GM12878 (cell line): Measurements from ENCODE around the gene GSTP1. TPM values are rescaled to one million over a fixed set of nuclear protein-coding genes. Genes with fewer than 3 reads are reported as not detected.

Source experiments
- ATAC-seq: fragments of 200-7000 bp; cut with Tn5 transposase; 3 replicates; pipeline ENCODE4 v1.9.1; 2020; ENCODE audit warnings: mild to moderate bottlenecking, moderate library complexity
- BruUV-seq: library from RNA; stranded (reverse); fragments of 400-500 nt; replicated peaks from 2 replicates; lab custom pipeline; 2021; lab: Mats Ljungman, UMichigan
- CTCF ChIA-PET: fragments of 300-600 bp; sonication (Branson Sonifier 250); formaldehyde crosslinking; extraction: SDS; loops from one replicate; lab custom pipeline; 2021; ENCODE audit warnings: inconsistent platforms; lab: Yijun Ruan, JAX
- POLR2A ChIA-PET: fragments of 350-600 bp; formaldehyde crosslinking; extraction: SDS; loops from one replicate; lab custom pipeline; 2021; ENCODE audit warnings: inconsistent platforms; lab: Charles Lee
- RAD21 ChIA-PET: fragments of 300-600 bp; sonication (Branson Sonifier 250); formaldehyde crosslinking; loops from one replicate; lab custom pipeline; 2023; ENCODE audit warnings: antibody characterized with exemption; ENCODE audit not compliant: unreplicated experiment; lab: Charles Lee
- SMC1A ChIA-PET: fragments of 300-600 bp; sonication (Branson Sonifier 250); formaldehyde crosslinking; loops from one replicate; lab custom pipeline; 2023; ENCODE audit not compliant: unreplicated experiment, uncharacterized antibody; lab: Charles Lee
- DNase-seq: peaks from one replicate; pipeline ENCODE4 v3.0.0-alpha.2; 2011; ENCODE audit warnings: low read depth, low spot score
- FAIRE-seq: peaks from 3 replicates; lab custom pipeline; 2011; peaks lifted over from hg19 to GRCh38; lab: Jason Lieb, UNC
- H2AFZ ChIP-seq: 2 replicates; pipeline ENCODE4 v1.6.0; 2011; ENCODE audit warnings: low read depth, low read length, control low read depth; ENCODE audit not compliant: control insufficient read depth
- H3K27ac ChIP-seq: 2 replicates; pipeline ENCODE4 v1.5.1; 2011; ENCODE audit warnings: control low read depth; ENCODE audit not compliant: control insufficient read depth, insufficient read depth
- H3K27me3 ChIP-seq, 2 experiments: replicated peaks in 1 of 2; 2 replicates each; pipeline versions ENCODE4 v1.6.0 to v1.6.1; 2011; ENCODE audit warnings: low read length in 1 of 2; ENCODE audit not compliant: control insufficient read depth in 2 of 2, insufficient read depth in 2 of 2
- H3K36me3 ChIP-seq, 2 experiments: 2 replicates each; pipeline ENCODE4 v1.5.1; 2011; ENCODE audit warnings: low read length in 1 of 2; ENCODE audit not compliant: control insufficient read depth in 2 of 2, insufficient read depth in 2 of 2
- H3K4me1 ChIP-seq: 2 replicates; pipeline ENCODE4 v1.6.1; 2011; ENCODE audit warnings: mild to moderate bottlenecking, low read length, moderate library complexity, mixed read lengths; ENCODE audit not compliant: control insufficient read depth, insufficient read depth
- H3K4me2 ChIP-seq: 2 replicates; pipeline ENCODE4 v1.6.0; 2011; ENCODE audit warnings: control low read depth; ENCODE audit not compliant: control insufficient read depth, insufficient read depth
- H3K4me3 ChIP-seq: fragments of 200-600 bp; sonication (generic); 2 replicates; pipeline ENCODE4 v1.5.1; 2016
- H3K79me2 ChIP-seq: 2 replicates; pipeline ENCODE4 v1.6.0; 2011; ENCODE audit warnings: low read length; ENCODE audit not compliant: control insufficient read depth, insufficient read depth
- H3K9ac ChIP-seq: 2 replicates; pipeline ENCODE4 v1.8.0; 2011; ENCODE audit warnings: low read length, control low read depth, mixed read lengths; ENCODE audit not compliant: control insufficient read depth, insufficient read depth
- H3K9me3 ChIP-seq: replicated peaks from 3 replicates; pipeline ENCODE4 v1.5.1; 2011; ENCODE audit warnings: mild to moderate bottlenecking, low read length; ENCODE audit not compliant: control insufficient read depth, insufficient read depth
- H4K20me1 ChIP-seq: 2 replicates; pipeline ENCODE4 v1.6.0; 2011; ENCODE audit not compliant: control insufficient read depth, insufficient read depth
- ATF7 ChIP-seq: fragments of 450-650 bp; IDR thresholded peaks from 2 replicates; pipeline ENCODE4 v1.6.1; 2016; ENCODE audit warnings: low read depth, mild to moderate bottlenecking
- BHLHE40 ChIP-seq, 2 experiments: fragments of 450-650 bp in 1 of 2; IDR thresholded peaks; 2 replicates each; pipeline ENCODE4 v1.6.1; 2011 to 2017; ENCODE audit warnings: low read depth in 2 of 2, borderline replicate concordance in 1 of 2, improper control_type of control experiment in 1 of 2, low read length in 1 of 2, mild to moderate bottlenecking in 1 of 2
- CREM ChIP-seq: IDR thresholded peaks from 2 replicates; pipeline ENCODE4 v1.6.1; 2014; ENCODE audit warnings: antibody characterized with exemption, low read depth
- E2F4 ChIP-seq: IDR thresholded peaks from 2 replicates; pipeline ENCODE4 v1.6.1; 2012; ENCODE audit warnings: low read depth, low read length, improper control_type of control experiment
- EP300 ChIP-seq, 2 experiments: fragments of 150-350 bp in 1 of 2; IDR thresholded peaks; 2 replicates each; pipeline ENCODE4 v1.6.1; 2011 to 2012; ENCODE audit warnings: low read depth in 2 of 2, low read length in 2 of 2, borderline replicate concordance in 1 of 2, improper control_type of control experiment in 1 of 2, inconsistent platforms in 1 of 2; ENCODE audit not compliant: control insufficient read depth in 1 of 2
- ESRRA ChIP-seq: IDR thresholded peaks from 2 replicates; pipeline ENCODE4 v1.6.1; 2012; ENCODE audit warnings: mild to moderate bottlenecking, low read length, improper control_type of control experiment
- GABPA ChIP-seq: IDR thresholded peaks from 2 replicates; pipeline ENCODE4 v1.6.1; 2014; ENCODE audit warnings: antibody characterized with exemption, low read depth, mild to moderate bottlenecking, inconsistent platforms
- KLF5 ChIP-seq: fragments of 450-650 bp; IDR thresholded peaks from 2 replicates; pipeline ENCODE4 v1.6.1; 2014; ENCODE audit warnings: mild to moderate bottlenecking; ENCODE audit not compliant: partially characterized antibody
- RAD21 ChIP-seq: IDR thresholded peaks from 2 replicates; pipeline ENCODE4 v1.6.1; 2011; ENCODE audit warnings: mild to moderate bottlenecking, low read depth, low read length, moderate library complexity; ENCODE audit not compliant: insufficient read depth
- STAT3 ChIP-seq: IDR thresholded peaks from 2 replicates; pipeline ENCODE4 v1.6.1; 2011; ENCODE audit warnings: low read depth, low read length, improper control_type of control experiment
- TAF1 ChIP-seq: IDR thresholded peaks from 2 replicates; pipeline ENCODE4 v1.6.1; 2011; ENCODE audit warnings: mild to moderate bottlenecking, low read depth, low read length, borderline replicate concordance
- WRNIP1 ChIP-seq: IDR thresholded peaks from 2 replicates; pipeline ENCODE4 v1.6.1; 2011; ENCODE audit warnings: low read depth, low read length, improper control_type of control experiment, borderline replicate concordance
- ZBTB40 ChIP-seq: fragments of 450-650 bp; IDR thresholded peaks from 2 replicates; pipeline ENCODE4 v1.6.1; 2016; ENCODE audit warnings: mild to moderate bottlenecking, moderate library complexity, borderline replicate concordance
- ZNF274 ChIP-seq: IDR thresholded peaks from one replicate; pipeline ENCODE4 v1.8.0; 2011; ENCODE audit not compliant: insufficient read length, insufficient read depth
- ZZZ3 ChIP-seq: IDR thresholded peaks from 2 replicates; pipeline ENCODE4 v1.6.1; 2011; ENCODE audit warnings: low read depth; ENCODE audit not compliant: control insufficient read depth, insufficient read length
- WGBS: methylation state at CpG from one replicate; pipeline ENCODE4 v1.1.6; 2016; ENCODE audit warnings: low lambda C conversion rate; ENCODE audit not compliant: insufficient replicate concordance, insufficient coverage; ENCODE audit errors: missing lambda C conversion rate; 5-methylcytosine and 5-hydroxymethylcytosine counted together
- in situ Hi-C: fragments of 300-500 bp; cut with MboI; formaldehyde crosslinking; loops from 9 replicates; pipeline ENCODE4 v1.14.3; 2018; ENCODE audit warnings: mixed read lengths
- intact Hi-C: fragments of 100-400 bp; cut with micrococcal nuclease; formaldehyde crosslinking; loops from one replicate; pipeline ENCODE4 v1.14.2; 2022; ENCODE audit not compliant: unreplicated experiment
- polyA plus RNA-seq, 11 experiments: library from polyadenylated mRNA; depleted of rRNA in 4 of 11; unstranded in 6 of 11; stranded (reverse) in 5 of 11; fragments of >200 nt; fragmentation: Nextera tagmentation in 4 of 11; fragmentation: Illumina TruSeq in 1 of 11; extraction: Ambion mirVana in 4 of 11; extraction: Trizol in 1 of 11; gene quantifications; 1 replicate in 1 of 11; 2 replicates in 10 of 11; pipeline versions ENCODE4 v1.2.1 to v1.2.3, GENCODE V29; 2011 to 2016; ENCODE audit warnings: inconsistent platforms in 2 of 11, missing spikeins in 2 of 11, low read depth in 1 of 11
- total RNA-seq, 4 experiments: library from RNA; depleted of rRNA in 3 of 4; stranded (reverse); fragments of >200 nt in 3 of 4; fragmentation: Illumina TruSeq in 1 of 4; extraction: Trizol in 1 of 4; gene quantifications; 2 replicates each; pipeline versions ENCODE4 v1.2.1 to v1.2.3, GENCODE V29; 2013 to 2021
- TF ChIP-seq, protein P1 (sequence below): fragments of 450-650 bp; IDR thresholded peaks from 2 replicates; pipeline ENCODE4 v1.6.1; 2017; ENCODE audit warnings: low read depth, mild to moderate bottlenecking, moderate library complexity

Gene GSTP1
- total and polyA plus RNA-seq, 10 of the 15 experiments (the other 5 are each of a cell fraction or from before 2014, with no cell fraction given), result 469 to 1,788 (median 955) TPM

GRCh38 chr11:67630228-67630942 is 46.8 kb downstream of the GSTP1 start:
- H3K4me3 ChIP-seq, result peak overlapping the region; percentile 71
- no peaks in the 10 kb centered on the region for H3K36me3 ChIP-seq
- no peaks in the 10 kb centered on the region for H3K27me3 ChIP-seq
- SMC1A ChIA-PET, result interaction anchor here (0.8 to 6.4 kb wide), 8 partner anchors 18 to 71 kb away, joined by 3 to 52 read pairs (median 4); partner anchors contain the start of gene GSTP1
- no peaks in the 10 kb centered on the region for H4K20me1 ChIP-seq
- H3K4me1 ChIP-seq, result peaks cover 15% of the 10 kb centered on the region
- CTCF ChIA-PET, result interaction anchor here (0.6 to 6.4 kb wide), 18 partner anchors 11 to 274 kb away, joined by 3 to 71 read pairs (median 8); partner anchors contain the start of genes ACY3, CDK2AP2 and GSTP1
- peak overlapping the region; percentile 88 for H2AFZ ChIP-seq
- no peaks in the 10 kb centered on the region for H3K79me2 ChIP-seq
- H3K4me2 ChIP-seq, result peak overlapping the region; percentile 84
- POLR2A ChIA-PET, result interaction anchor here (0.6 to 2.6 kb wide), 7 partner anchors 14 to 48 kb away, joined by 3 to 16 read pairs (median 4); partner anchors contain the start of gene ACY3
- RAD21 ChIA-PET, result interaction anchor here (0.5 to 5.1 kb wide), 18 partner anchors 14 to 395 kb away, joined by 3 to 38 read pairs (median 6); partner anchors contain the start of genes ACY3, GSTP1 and PTPRCAP
- WGBS, result under 1% methylated on average over 40 of the region's 70 CpGs
- H3K9ac ChIP-seq, result peak overlapping the region; percentile 49
- BruUV-seq, result no TSS peak
- in situ Hi-C loops (no loop called here), intact Hi-C loops (no loop called here)
- H3K9me3 ChIP-seq, result no peaks in the 10 kb centered on the region
- DNase-seq (peak; percentile 75), ATAC-seq (peak; percentile 86), FAIRE-seq (peak; percentile 44)
- H3K27ac ChIP-seq, result peak overlapping the region; percentile 46
- TF ChIP-seq CREM, result no peak; the same call in 1 of the 2 replicates
- no peak for TF ChIP-seq WRNIP1
- TF ChIP-seq GABPA, result no peak
- peak; percentile 56 for TF ChIP-seq RAD21
- no peak for TF ChIP-seq EP300 (IDR thresholded peaks at IDR 0.05; ENCODE audit: borderline replicate concordance in 1 of 2, control insufficient read depth in 1 of 2, low read depth in 2 of 2, low read length in 2 of 2)
- TF ChIP-seq STAT3, result no peak
- peak; percentile 20 for TF ChIP-seq KLF5
- no peak for TF ChIP-seq E2F4
- TF ChIP-seq ESRRA, result no peak
- TF ChIP-seq ATF7, result no peak
- no peak for TF ChIP-seq ZBTB40
- TF ChIP-seq, protein P1, sequence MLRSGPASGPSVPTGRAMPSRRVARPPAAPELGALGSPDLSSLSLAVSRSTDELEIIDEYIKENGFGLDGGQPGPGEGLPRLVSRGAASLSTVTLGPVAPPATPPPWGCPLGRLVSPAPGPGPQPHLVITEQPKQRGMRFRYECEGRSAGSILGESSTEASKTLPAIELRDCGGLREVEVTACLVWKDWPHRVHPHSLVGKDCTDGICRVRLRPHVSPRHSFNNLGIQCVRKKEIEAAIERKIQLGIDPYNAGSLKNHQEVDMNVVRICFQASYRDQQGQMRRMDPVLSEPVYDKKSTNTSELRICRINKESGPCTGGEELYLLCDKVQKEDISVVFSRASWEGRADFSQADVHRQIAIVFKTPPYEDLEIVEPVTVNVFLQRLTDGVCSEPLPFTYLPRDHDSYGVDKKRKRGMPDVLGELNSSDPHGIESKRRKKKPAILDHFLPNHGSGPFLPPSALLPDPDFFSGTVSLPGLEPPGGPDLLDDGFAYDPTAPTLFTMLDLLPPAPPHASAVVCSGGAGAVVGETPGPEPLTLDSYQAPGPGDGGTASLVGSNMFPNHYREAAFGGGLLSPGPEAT, result no peak
- TF ChIP-seq BHLHE40 (IDR thresholded peaks at IDR 0.05; ENCODE audit: borderline replicate concordance in 1 of 2, low read depth in 2 of 2, low read length in 1 of 2), result peak in 1 of 2 experiments; percentile 35; a peak in 1 of 4 replicates
- no peak for TF ChIP-seq ZNF274
- no peak for TF ChIP-seq ZZZ3
- 0 out of 2 replicates have a peak, but pooled peaks have one; percentile 31 for TF ChIP-seq TAF1
